ENCODE data around the gene FAM186B.

FAM186B gene

GRCh38 chr12:49609875-49610154 lies 4.4 kb upstream of the FAM186B start:
- no peak for DNase-seq (ENCODE audit: low read depth in 2 of 3, low spot score in 2 of 3)

GRCh38 chr12:49609059-49609874 lies 3.8 kb upstream of the FAM186B start:
- DNase-seq (ENCODE audit: low read depth in 2 of 3, low spot score in 2 of 3) = no peak

- DNase-seq (ENCODE audit: low read depth in 2 of 3, low spot score in 2 of 3) = no peak
Observed at GRCh38 chr12:49604856-49605255, 583 bp downstream of the FAM186B start.

- DNase-seq (ENCODE audit: low read depth in 2 of 3, low spot score in 2 of 3) = no peak
Observed at GRCh38 chr12:49603721-49604120, 1.7 kb downstream of the FAM186B start.

GRCh38 chr12:49599961-49600360 lies 5.5 kb downstream of the FAM186B start:
- DNase-seq (ENCODE audit: low read depth in 2 of 3, low spot score in 2 of 3) = no peak

GRCh38 chr12:49598527-49598926 lies 6.9 kb downstream of the FAM186B start:
- DNase-seq (ENCODE audit: low read depth in 2 of 3, low spot score in 2 of 3) = no peak

- no peak for DNase-seq (ENCODE audit: low read depth in 2 of 3, low spot score in 2 of 3)
Observed at GRCh38 chr12:49588721-49589516, 16.5 kb downstream of the FAM186B start.

- no peak for DNase-seq (ENCODE audit: low read depth in 2 of 3, low spot score in 2 of 3)
Observed at GRCh38 chr12:49588281-49588680, 17.2 kb downstream of the FAM186B start.

- DNase-seq (ENCODE audit: low read depth in 2 of 3, low spot score in 2 of 3) = no peak
Observed at GRCh38 chr12:49587174-49587908, 18.1 kb downstream of the FAM186B start.

GRCh38 chr12:49585477-49586459 lies 19.7 kb downstream of the FAM186B start:
- no peak for DNase-seq (ENCODE audit: low read depth in 2 of 3, low spot score in 2 of 3)

- no peak for DNase-seq (ENCODE audit: low read depth in 2 of 3, low spot score in 2 of 3)
Observed at GRCh38 chr12:49584591-49584990, 20.8 kb downstream of the FAM186B start.

- DNase-seq (ENCODE audit: low read depth in 2 of 3, low spot score in 2 of 3) = no peak
Observed at GRCh38 chr12:49583366-49584094, 21.9 kb downstream of the FAM186B start.

- DNase-seq (ENCODE audit: low read depth in 2 of 3, low spot score in 2 of 3) = no peak
Observed at GRCh38 chr12:49582850-49583249, 22.6 kb downstream of the FAM186B start.

GRCh38 chr12:49582201-49582600 lies 23.2 kb downstream of the FAM186B start:
- no peak for DNase-seq (ENCODE audit: low read depth in 2 of 3, low spot score in 2 of 3)

- DNase-seq (ENCODE audit: low read depth in 2 of 3, low spot score in 2 of 3) = peak; percentile 11 to 32 (median 27)
Observed at GRCh38 chr12:49580572-49581535, 24.6 kb downstream of the FAM186B start.

- DNase-seq (ENCODE audit: low read depth in 2 of 3, low spot score in 2 of 3) = no peak
Observed at GRCh38 chr12:49578471-49579112, 26.8 kb downstream of the FAM186B start.

GRCh38 chr12:49577589-49578315 lies 27.7 kb downstream of the FAM186B start:
- DNase-seq (ENCODE audit: low read depth in 2 of 3, low spot score in 2 of 3) = no peak

Data from activated CD8-positive, alpha-beta memory T cell treated with anti-CD3 and anti-CD28 coated beads for 48 hours (primary cell).